ENCODE data around the gene CDAN1. TPM values are rescaled to one million over a fixed set of nuclear protein-coding genes. Genes with fewer than 3 reads are reported as not detected.

CDAN1 gene
- total RNA-seq, 2 donors from 2014 or later = 11.0 to 31.6 TPM

DNA sequence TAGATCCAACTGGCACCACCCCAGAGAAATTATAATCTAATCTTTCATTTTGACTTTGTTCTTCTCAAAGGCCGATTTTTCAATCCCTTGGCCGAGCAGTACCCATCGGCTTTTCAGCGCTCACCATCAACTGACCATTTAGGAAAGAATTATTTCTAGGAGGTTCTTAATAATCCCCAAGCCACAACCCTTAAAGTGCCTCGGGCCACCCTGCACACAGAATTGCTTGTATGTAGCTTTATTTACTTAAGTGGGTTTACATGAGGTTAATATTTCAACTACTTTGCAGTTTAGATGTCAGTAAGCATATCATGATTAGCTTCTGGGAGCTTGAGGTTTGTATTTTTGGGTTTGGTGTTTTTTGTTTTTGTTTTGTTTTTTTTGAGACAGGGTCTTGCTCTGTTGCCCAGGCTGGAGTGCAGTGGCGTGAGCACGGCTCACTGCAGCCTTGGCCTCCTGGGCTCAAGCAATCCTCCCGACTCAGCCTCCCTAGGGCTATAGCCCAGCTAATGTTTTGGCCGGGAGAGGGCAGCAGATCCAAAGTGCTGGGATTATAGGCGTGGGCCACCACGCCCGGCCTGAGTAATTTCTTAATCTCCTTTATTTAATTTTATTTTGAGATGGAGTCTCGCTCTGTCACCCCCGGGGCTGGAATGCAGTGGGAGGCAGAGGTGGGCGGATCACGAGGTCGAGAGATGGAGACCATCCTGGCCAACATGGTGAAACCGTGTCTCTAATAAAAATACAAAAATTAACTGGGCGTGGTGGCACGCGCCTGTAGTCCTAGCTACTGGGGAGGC is 801 bp upstream of the CDAN1 start:
- Histone ChIP-seq H3K9ac (ENCODE audit: low read depth in 2 of 2, low read length in 2 of 2) (peak overlapping the region; percentile 67 to 70), H3K4me3 (peak overlapping the region; percentile 99), H3K27ac (peak overlapping the region; percentile 75), H3K9me3 (no peaks in the 10 kb centered on the region), H3K4me1 (peaks cover 5% of the 10 kb centered on the region), H3K27me3 (no peaks in the 10 kb centered on the region), H3K36me3 (peaks cover 4% of the 10 kb centered on the region)
- intact Hi-C loops (cut with DNase I) = loop anchor here (2.0 kb wide), 1 partner anchor 185 kb away; no protein-coding TSS in a partner anchor
- peak; percentile 64 for DNase-seq
- TF ChIP-seq, protein P1, sequence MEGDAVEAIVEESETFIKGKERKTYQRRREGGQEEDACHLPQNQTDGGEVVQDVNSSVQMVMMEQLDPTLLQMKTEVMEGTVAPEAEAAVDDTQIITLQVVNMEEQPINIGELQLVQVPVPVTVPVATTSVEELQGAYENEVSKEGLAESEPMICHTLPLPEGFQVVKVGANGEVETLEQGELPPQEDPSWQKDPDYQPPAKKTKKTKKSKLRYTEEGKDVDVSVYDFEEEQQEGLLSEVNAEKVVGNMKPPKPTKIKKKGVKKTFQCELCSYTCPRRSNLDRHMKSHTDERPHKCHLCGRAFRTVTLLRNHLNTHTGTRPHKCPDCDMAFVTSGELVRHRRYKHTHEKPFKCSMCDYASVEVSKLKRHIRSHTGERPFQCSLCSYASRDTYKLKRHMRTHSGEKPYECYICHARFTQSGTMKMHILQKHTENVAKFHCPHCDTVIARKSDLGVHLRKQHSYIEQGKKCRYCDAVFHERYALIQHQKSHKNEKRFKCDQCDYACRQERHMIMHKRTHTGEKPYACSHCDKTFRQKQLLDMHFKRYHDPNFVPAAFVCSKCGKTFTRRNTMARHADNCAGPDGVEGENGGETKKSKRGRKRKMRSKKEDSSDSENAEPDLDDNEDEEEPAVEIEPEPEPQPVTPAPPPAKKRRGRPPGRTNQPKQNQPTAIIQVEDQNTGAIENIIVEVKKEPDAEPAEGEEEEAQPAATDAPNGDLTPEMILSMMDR (IDR thresholded peaks at IDR 0.05) = peak; percentile 42

DNA sequence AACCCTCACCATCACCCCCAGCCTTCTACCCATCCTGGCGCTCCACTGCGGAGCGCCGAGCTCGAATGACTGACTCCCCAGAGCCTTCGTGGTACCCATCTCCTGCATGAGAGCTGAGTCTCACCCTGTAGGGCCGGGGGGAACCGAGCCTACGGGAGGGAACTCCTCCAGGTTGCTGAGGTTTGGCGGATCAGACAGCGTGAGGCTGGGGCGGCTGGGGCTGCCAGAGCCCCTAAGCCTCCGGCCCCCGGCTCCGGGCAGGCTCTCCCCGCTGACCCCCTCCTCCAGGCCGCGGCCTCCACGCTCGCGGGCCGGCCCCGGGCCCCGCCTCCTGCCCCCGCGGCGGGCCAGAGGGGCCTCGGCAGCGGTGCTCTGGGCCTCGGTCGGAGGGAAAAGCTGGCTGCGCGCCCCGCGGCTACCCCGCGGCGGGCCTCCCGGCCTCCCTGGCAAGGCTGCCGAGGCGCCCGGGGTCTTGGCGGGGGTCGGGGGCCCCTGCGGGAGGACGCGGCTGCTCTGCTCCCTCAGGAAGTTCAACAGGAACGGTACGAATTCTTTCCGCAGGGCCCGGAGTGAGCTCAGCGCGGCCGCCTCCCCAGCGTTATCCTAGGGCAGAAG is 643 bp downstream of the CDAN1 start:
- Histone ChIP-seq H3K9ac (ENCODE audit: low read depth in 2 of 2, low read length in 2 of 2) (peak overlapping the region; percentile 70 to 85), H3K36me3 (peaks cover 4% of the 10 kb centered on the region), H3K4me3 (peak overlapping the region; percentile 99), H3K27me3 (no peaks in the 10 kb centered on the region), H3K9me3 (no peaks in the 10 kb centered on the region), H3K27ac (peak overlapping the region; percentile 75), H3K4me1 (peaks cover 5% of the 10 kb centered on the region)
- intact Hi-C loops (cut with DNase I) = loop anchor here (2.0 kb wide), 1 partner anchor 187 kb away; no protein-coding TSS in a partner anchor
- TF ChIP-seq, protein P1 (IDR thresholded peaks at IDR 0.05) = no peak
- no peak for DNase-seq

DNA sequence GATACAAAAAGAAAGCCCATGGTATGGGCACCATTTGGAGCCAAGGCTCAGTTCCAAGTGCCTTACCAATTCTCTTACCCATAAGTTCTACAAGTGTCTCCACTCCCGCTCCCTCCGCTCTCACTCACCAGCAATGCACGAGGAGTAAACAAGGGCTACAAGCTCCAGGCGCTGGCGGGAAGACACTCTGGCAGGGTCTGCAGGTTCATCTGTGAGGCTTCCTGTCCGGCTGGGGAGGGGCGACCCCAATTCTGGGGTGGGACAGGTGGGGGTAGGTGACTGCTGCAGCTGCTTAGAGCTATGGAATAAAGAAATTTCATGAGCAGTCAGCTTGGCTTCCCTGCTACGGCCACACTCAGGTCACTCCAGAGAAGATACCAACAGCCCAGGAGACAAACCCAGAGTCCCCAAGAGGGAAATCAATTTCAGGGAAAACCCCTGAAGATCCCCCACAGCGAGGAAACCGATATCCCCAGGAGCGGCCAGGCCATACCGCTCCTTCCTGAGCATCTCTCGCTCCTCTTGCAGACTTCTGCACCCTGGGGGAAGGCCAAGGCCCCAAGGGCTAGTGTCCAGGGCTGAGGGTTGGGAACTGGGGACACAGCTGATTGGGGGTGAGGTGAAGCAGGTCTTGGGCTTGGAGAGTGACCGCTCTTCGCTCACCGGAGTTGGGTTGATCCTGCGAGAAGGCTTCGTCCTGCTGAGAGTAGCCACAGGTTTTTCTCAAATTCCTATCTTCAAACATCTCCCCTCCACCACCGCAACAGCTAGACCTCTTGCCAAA is 1.4 kb downstream of the CDAN1 start:
- DNase-seq = no peak
- intact Hi-C loops (cut with DNase I) = loop anchor here (2.0 kb wide), 1 partner anchor 187 kb away; no protein-coding TSS in a partner anchor
- TF ChIP-seq, protein P1 (IDR thresholded peaks at IDR 0.05) = no peak
- Histone ChIP-seq H3K27me3 (no peaks in the 10 kb centered on the region), H3K9ac (ENCODE audit: low read depth in 2 of 2, low read length in 2 of 2) (peak overlapping the region; percentile 70 to 85), H3K27ac (no peak overlapping the region), H3K9me3 (no peaks in the 10 kb centered on the region), H3K36me3 (peaks cover 4% of the 10 kb centered on the region), H3K4me3 (peak overlapping the region; percentile 99), H3K4me1 (peaks cover 5% of the 10 kb centered on the region)

DNA sequence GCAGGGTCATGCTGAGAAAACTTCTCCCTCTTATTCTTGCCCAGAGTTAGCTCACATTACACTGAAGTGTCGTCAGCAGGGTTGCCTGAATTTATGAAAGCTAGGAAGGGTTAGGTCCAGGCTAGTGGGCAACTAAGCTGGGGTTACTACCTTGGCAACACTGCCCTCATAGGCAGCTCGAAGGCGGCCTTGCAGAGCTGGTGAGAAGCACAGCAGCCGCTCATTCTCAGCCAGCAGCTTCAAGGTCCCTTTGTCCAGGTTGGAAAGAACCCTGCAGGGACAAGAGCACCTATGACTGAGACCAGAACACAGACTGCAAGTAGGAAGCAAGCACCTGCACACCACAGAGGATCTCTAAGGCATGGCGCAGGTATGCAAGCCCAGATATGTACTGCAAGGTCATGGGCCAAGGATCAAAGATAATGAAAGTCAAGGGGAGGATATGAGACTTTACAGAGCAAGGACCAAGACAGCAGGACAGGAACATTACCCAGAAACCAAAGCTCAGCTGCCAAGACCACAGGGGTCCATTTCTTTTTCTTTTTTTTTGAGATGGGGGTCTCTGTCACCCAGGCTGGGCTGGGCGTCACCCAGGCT is 2.8 kb downstream of the CDAN1 start:
- Histone ChIP-seq H3K27me3 (no peaks in the 10 kb centered on the region), H3K36me3 (peaks cover 4% of the 10 kb centered on the region), H3K4me3 (no peak overlapping the region), H3K4me1 (peaks cover 5% of the 10 kb centered on the region), H3K9ac (ENCODE audit: low read depth in 2 of 2, low read length in 2 of 2) (no peak overlapping the region), H3K27ac (no peak overlapping the region), H3K9me3 (no peaks in the 10 kb centered on the region)
- intact Hi-C loops (cut with DNase I) = no loop called here
- DNase-seq = no peak
- TF ChIP-seq, protein P1 (IDR thresholded peaks at IDR 0.05) = no peak

DNA sequence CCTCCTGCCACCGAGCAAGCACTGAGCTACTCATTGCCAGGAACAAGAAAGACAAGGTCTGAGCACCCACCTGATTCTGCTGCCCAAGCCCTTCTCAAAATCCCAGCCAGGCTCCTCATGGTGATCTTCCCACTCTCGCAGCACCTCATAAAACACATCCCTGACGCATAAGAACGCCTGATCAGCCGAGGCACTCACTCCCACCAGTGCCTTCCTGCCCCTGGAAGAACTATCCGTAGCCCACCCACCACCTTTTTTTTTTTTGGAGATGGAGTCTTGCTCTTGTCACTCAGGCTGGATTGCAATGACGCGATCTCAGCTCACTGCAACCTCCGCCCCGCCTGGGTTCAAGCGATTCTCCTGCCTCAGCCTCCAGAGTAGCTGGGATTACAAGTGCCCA is 3.9 kb downstream of the CDAN1 start:
- H3K9me3 ChIP-seq = no peaks in the 10 kb centered on the region
- H3K4me1 ChIP-seq = peaks cover 5% of the 10 kb centered on the region
- DNase-seq = no peak
- peaks cover 9% of the 10 kb centered on the region for H3K36me3 ChIP-seq
- intact Hi-C loops (cut with DNase I) = no loop called here
- no peak overlapping the region for H3K4me3 ChIP-seq
- H3K27ac ChIP-seq = no peak overlapping the region
- H3K9ac ChIP-seq (ENCODE audit: low read depth in 2 of 2, low read length in 2 of 2) = no peak overlapping the region
- TF ChIP-seq, protein P1 (IDR thresholded peaks at IDR 0.05) = no peak
- no peaks in the 10 kb centered on the region for H3K27me3 ChIP-seq
